ENCODE results near the gene CA5B. TPM values are rescaled to one million over a fixed set of nuclear protein-coding genes. Genes with fewer than 3 reads are reported as not detected.
"Not testable (repeated sequence)": the region's sequence is repeated elsewhere in the genome, so short reads cannot be mapped to it uniquely, and the experiment has no call there.

The CA5B gene, protein sequence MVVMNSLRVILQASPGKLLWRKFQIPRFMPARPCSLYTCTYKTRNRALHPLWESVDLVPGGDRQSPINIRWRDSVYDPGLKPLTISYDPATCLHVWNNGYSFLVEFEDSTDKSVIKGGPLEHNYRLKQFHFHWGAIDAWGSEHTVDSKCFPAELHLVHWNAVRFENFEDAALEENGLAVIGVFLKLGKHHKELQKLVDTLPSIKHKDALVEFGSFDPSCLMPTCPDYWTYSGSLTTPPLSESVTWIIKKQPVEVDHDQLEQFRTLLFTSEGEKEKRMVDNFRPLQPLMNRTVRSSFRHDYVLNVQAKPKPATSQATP
- total RNA-seq = 10 to 100 TPM; 23.0 to 24.4 TPM

DNA sequence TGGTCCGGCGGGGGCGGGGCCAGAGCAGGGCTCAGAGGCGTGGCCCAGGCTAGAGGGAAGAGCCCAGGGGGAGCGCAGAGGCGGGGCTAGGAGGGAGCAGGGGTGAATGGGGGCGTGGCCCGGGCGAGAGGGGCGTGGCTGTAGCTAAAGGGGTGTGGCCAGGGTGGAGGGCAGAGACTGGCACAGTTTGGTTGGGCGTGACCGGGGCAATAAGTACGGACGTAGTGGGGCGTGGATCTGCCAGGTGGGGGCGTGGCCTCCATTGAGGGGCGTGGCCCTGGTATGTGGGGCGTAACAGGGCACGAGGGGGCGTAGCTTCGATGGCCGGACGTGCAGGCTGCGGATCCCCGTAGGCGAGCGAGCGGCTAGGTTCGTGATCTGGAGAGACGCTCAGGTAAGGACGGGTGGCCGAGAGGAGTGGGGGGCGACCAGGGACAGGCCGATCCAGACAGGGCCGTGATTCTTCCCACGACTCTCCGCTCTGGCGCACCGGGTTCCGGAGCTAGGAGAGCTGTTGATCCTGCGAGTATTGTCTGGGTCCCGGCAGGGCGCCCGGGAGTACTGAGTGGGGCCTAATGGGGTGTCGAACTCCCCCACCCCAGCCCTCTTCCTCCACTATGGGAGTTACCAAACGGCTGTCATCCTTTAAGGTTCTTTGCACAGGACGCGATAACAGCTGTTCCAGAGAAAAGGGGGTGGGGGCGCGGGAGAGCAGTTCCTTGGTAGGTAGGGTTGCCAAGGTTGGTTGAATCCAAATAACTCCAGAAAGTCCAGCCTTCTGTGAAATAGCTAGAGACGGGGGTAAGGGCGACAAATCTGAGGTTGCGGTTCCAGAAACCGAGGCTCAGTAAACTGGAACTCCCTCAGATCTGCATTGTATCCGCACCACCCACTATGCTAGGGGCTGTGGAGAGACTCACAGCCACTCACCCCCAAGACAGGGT lies at the start of gene CA5B:
Gene CA5B, plus strand, starts transcription at position 312 of the 944 bp plus-strand sequence. CDS start 11,754 bp downstream, outside the sequence.
- POLR2A ChIA-PET = interaction anchor here (1.0 kb wide), 1 partner anchor 52 kb away, joined by 3 read pairs; no protein-coding TSS in a partner anchor
- peak; percentile 95 for DNase-seq
- Mint-ChIP-seq H3K4me1 (peaks cover 32% of the 10 kb centered on the region), H3K9me3 (no peaks in the 10 kb centered on the region), H3K36me3 (ENCODE audit: low read depth) (peaks cover 13% of the 10 kb centered on the region), H3K27ac (peak within 1 kb of the TSS; percentile 87), H3K27me3 (no peaks in the 10 kb centered on the region), H3K4me3 (peak within 1 kb of the TSS; percentile 85)
- CTCF ChIA-PET = interaction anchor here (0.7 to 2.8 kb wide), 8 partner anchors 11 to 245 kb away, joined by 3 to 9 read pairs (median 4); no protein-coding TSS in a partner anchor

DNA sequence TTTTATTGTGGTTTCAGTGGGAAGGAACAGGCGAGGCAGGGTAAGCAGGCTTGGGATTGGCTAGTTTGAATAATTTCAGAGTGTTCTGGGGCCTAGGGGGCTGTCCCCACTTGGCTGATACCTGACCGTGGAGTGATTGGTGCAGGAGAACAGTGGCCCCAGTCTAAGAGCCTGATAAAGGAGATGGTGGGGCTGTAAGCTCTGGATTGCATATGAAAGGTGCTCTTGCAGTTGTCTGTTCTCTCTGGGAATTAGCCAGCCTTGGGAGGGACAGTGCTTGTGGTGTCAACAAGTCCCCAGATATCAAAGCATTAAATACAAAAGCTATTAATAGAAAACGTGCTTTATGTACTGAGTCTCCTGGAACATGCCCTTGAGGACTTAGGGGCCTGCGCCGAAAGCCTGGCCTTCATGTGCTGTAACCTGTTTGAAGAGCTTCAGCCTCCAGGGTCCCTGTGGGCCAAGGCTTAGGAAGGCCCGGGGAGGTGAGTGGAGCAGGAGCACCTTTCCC lies 43.1 kb upstream of the CA5B start:
- DNase-seq = no peak
- ChIA-PET CTCF (interaction anchor here (1.1 kb wide), 2 partner anchors 12 to 38 kb away, joined by 4 read pairs; no protein-coding TSS in a partner anchor), POLR2A (no interaction called here)
- no peak overlapping the region for H3K4me3 Mint-ChIP-seq
- H3K36me3 Mint-ChIP-seq (ENCODE audit: low read depth) = peaks cover 8% of the 10 kb centered on the region
- no peaks in the 10 kb centered on the region for H3K9me3 Mint-ChIP-seq
- H3K27ac Mint-ChIP-seq = peak overlapping the region; percentile 6
- H3K27me3 Mint-ChIP-seq = no peaks in the 10 kb centered on the region
- peaks cover 7% of the 10 kb centered on the region for H3K4me1 Mint-ChIP-seq

DNA sequence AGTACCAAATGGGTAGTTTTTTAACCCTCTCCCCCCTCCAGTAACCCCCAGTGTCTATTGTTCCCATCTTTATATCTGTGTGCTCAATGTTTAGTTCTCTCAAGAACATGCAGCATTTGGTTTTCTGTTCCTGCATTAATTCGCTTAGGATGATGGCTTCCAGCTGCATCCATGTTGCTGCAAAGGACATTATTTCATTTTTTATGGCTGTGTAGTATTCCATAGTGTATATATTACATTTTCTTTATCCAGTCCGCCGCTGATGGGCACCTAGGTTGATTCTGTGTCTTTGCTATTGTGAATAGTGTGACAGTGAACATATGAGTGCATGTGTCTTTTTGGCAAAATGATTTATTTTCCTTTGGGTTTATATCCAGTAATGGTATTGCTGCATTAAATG lies 41.6 kb upstream of the CA5B start:
- Mint-ChIP-seq H3K36me3 (ENCODE audit: low read depth) (peaks cover 6% of the 10 kb centered on the region), H3K27ac (no peak overlapping the region), H3K27me3 (no peaks in the 10 kb centered on the region), H3K4me3 (no peak overlapping the region), H3K4me1 (peaks cover 7% of the 10 kb centered on the region), H3K9me3 (no peaks in the 10 kb centered on the region)
- ChIA-PET CTCF (no interaction called here), POLR2A (no interaction called here)
- no peak for DNase-seq

DNA sequence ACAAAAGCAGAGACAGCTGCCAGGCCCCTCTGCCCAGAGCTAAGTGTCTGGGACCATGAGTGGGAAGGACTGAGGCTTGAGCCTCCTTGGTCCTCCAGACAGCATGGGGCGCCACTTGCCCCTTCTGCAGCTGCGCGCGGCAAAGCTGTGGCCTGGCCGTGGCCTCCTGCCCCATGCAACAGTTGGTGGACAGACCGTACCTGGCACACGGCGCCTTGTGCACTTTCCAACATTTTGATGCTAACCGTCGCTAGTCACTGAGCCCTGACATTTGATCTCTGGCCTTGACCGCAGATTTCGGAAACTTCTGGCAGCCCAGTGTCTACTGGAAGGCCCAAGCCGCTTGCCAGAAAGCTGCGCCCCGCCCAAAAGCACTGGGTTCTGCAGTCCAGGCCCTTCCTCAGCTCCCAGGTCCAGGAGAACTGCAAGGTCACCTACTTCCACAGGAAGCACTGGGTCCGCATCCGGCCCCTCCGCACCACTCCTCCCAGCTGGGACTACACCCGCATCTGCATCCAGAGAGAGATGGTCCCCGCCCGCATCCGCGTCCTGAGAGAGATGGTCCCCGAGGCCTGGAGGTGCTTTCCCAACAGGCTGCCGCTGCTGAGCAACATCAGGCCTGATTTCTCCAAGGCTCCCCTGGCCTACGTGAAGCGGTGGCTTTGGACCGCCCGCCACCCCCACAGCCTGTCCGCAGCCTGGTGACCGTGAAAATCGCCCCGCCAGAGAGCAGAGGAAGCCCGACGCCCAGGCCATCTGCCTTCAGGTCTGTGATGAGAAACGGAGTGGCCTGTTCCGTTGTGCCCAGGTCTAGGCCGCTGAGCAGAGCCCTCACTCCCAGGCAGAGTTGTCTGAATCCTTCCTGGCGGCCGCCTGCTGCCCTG lies 35.3 kb upstream of the CA5B start:
- no peak overlapping the region for H3K27ac Mint-ChIP-seq
- H3K4me3 Mint-ChIP-seq = no peak overlapping the region
- H3K36me3 Mint-ChIP-seq (ENCODE audit: low read depth) = peaks cover 5% of the 10 kb centered on the region
- no peaks in the 10 kb centered on the region for H3K4me1 Mint-ChIP-seq
- ChIA-PET POLR2A (no interaction called here), CTCF (no interaction called here)
- DNase-seq = no peak
- H3K9me3 Mint-ChIP-seq = no peaks in the 10 kb centered on the region
- H3K27me3 Mint-ChIP-seq = no peaks in the 10 kb centered on the region

DNA sequence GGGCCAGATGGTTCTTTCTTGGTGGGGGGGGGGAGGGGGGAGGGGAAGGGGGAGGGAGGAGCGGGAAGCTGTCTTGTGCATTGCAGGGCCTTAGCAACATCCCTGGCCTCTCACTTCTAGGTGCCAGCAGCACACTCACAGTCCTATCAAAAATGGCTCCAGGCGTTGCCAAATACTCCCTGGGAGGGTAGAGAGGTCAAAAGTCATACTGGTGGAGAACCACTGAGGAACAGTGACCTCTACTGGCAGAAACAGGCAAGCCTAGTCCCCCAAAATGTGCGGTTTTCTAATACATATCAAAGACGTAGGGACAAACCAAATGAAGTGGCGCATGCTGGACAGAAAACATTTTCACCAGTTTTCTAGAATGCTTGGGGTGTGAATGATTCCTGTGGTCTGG lies 34.3 kb upstream of the CA5B start:
- H3K27ac Mint-ChIP-seq; DNase-seq; H3K36me3 Mint-ChIP-seq (ENCODE audit: low read depth); H3K27me3 Mint-ChIP-seq; H3K4me1 Mint-ChIP-seq; CTCF ChIA-PET; H3K9me3 Mint-ChIP-seq; H3K4me3 Mint-ChIP-seq; POLR2A ChIA-PET: not testable (repeated sequence)

DNA sequence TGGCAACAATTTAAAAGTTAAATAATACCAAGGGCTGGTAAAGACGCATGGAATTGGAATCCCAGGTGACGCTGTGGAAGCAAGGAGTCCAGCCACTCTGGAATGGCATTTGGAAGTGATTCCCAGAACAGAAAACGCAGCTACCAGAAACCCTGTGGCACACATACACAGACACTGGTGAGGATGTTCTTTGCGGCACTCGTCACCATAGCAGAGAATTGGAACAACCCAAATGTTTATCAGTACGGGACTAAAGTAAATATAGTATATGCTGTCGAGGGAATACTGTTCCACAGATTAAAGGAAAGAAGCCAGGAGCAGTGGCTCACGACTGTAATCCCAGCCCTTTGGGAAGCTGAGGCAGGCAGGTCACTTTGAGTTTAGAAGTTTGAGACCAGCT lies 33.8 kb upstream of the CA5B start:
- H3K27ac Mint-ChIP-seq; H3K36me3 Mint-ChIP-seq (ENCODE audit: low read depth); H3K9me3 Mint-ChIP-seq; H3K4me1 Mint-ChIP-seq; H3K4me3 Mint-ChIP-seq; CTCF ChIA-PET; POLR2A ChIA-PET; DNase-seq; H3K27me3 Mint-ChIP-seq: not testable (repeated sequence)

DNA sequence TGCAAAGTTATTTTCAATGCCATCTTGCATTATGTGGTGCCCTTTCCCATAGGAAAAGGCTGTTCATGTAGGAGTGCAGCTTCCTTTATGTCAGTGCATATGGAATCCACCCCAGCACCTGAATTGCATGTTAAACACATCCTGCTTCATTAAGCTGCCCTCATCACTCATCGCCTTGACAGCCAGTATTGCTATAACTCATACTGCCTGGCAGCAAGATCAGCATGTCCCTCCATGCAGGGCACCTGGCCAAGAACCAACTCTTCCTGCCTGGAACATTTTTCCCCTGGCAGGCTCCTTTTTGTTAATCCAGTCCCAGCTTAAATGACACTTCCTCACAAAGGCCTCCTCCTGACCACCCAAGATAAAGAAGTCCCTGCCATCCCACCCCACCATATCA lies 23.5 kb upstream of the CA5B start:
- Mint-ChIP-seq H3K9me3 (no peaks in the 10 kb centered on the region), H3K4me1 (peaks cover 1% of the 10 kb centered on the region), H3K27me3 (no peaks in the 10 kb centered on the region), H3K4me3 (no peak overlapping the region), H3K36me3 (ENCODE audit: low read depth) (peaks cover 1% of the 10 kb centered on the region), H3K27ac (no peak overlapping the region)
- ChIA-PET CTCF (no interaction called here), POLR2A (no interaction called here)
- DNase-seq = no peak

DNA sequence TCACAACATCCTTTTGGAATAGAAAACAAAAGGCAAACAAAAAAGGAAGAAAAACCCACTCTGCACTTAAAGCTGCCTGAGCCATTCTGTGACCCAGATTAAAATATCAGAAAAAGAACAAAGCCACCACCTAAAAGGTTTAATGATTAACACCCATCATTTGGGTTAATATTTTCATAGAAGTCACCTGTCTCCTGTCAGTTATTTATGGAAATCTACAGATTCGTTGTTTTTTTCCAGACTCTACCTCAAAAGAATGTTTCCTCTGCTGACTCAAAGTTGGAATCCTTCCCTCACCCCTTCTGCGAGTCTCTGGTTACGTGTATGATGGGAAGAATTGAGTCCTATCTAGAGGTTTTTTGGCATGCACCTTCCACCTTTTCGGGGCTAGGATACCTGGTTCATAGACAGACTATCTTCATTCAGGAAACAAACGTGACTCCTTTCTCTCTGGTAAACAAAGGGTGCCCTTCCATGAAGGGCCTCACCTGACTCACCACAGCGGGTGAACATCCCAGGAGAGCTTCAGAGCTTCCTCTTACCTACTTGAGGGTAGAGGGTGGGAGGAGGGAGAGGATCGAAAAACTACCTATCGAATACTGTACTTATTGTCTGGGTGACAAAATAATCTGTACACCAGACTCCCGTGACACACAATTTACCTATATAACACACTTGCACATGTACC lies 19.6 kb upstream of the CA5B start:
- CTCF ChIA-PET = no interaction called here
- H3K4me3 Mint-ChIP-seq = no peak overlapping the region
- POLR2A ChIA-PET = no interaction called here
- no peak for DNase-seq
- H3K4me1 Mint-ChIP-seq = peaks cover 1% of the 10 kb centered on the region
- peaks cover 1% of the 10 kb centered on the region for H3K36me3 Mint-ChIP-seq (ENCODE audit: low read depth)
- H3K9me3 Mint-ChIP-seq = no peaks in the 10 kb centered on the region
- no peak overlapping the region for H3K27ac Mint-ChIP-seq
- no peaks in the 10 kb centered on the region for H3K27me3 Mint-ChIP-seq

DNA sequence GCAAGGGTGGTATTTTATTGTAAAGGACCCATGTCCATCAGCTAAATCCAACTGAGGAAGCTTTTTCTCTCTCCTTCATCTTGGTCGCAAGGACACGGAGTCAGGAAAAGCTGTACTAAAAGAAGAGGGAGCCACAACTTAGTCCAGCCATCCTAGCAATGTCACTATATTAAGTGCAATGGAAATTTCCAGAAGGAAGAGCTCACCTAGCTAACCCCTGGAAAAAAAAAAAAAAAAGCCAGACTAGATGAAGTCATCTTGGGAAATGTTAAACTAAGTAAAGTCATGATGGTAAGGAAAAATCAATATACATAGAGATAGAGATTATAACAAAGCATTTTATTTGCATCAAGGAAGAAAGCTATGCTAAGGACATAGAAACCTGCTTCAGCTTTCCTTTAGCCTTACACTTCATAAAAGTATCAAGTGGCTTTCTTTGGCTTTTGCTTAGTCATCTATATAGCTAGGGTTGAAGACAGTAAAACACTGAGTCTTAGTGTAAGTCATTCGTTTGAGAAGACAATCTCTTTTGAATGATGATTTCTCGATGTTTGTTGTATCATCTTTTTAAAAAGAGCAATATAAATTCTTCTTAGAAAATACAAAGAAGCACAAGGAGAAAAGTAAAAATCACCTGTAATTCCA lies 18.6 kb upstream of the CA5B start:
- ChIA-PET POLR2A (interaction anchor here (0.6 to 0.9 kb wide), 2 partner anchors 135 to 998 kb away, joined by 3 read pairs; partner anchors contain the start of gene AP1S2), CTCF (interaction anchor here (1.0 kb wide), 2 partner anchors 13 to 26 kb away, joined by 3 to 4 read pairs; no protein-coding TSS in a partner anchor)
- no peak for DNase-seq
- Mint-ChIP-seq H3K36me3 (ENCODE audit: low read depth) (no peaks in the 10 kb centered on the region), H3K27ac (no peak overlapping the region), H3K4me1 (peaks cover 1% of the 10 kb centered on the region), H3K27me3 (no peaks in the 10 kb centered on the region), H3K9me3 (no peaks in the 10 kb centered on the region), H3K4me3 (no peak overlapping the region)

DNA sequence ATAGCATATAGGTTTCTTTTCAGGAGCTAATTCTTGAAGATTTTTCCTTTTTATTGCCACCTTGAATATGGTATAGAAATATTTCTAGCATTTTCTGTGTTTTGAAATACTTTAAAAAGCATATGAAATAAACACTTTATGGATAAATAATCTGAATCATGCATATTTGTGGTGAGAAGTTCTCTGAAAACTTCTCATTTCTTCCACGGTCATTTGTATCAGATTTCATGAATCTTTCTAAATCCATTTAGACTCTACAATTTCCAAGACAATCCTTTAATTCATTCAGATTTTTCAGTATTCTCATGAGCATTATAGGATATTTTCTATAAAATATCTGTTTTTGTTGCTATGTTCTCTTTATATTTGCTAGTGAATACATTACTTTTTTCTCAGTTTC lies 16.2 kb upstream of the CA5B start:
- H3K36me3 Mint-ChIP-seq (ENCODE audit: low read depth) = no peaks in the 10 kb centered on the region

DNA sequence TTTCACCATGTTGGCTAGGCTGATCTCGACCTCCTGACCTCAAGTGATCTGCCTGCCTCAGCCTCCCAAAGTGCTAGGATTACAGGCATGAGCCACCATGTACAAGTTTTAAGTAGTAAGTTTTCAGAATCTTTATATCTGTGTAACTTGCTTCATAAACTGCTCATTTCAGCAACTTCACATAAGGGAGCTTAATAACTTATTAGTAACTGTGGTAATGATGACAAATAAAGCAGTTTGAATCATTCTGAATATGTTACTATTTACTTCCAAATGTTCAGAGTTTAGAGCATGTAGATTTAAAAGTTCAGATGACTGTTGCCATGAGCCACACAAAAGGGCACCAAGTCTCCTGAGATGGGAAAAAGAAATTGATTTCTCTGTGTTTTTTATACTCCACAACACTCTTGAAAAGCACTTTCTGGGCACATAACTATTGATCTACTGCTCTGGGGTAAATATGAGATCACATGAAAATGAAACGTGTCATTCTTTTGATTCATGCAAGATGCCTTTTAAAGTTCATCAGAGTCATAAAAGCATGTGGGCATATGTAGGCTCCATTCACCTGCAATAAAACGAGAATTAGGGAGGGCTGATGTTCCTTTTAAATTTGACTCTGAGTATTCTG lies 14.1 kb upstream of the CA5B start:
- no peak overlapping the region for H3K4me3 Mint-ChIP-seq
- no peak overlapping the region for H3K27ac Mint-ChIP-seq
- CTCF ChIA-PET = no interaction called here
- DNase-seq = no peak
- H3K27me3 Mint-ChIP-seq = no peaks in the 10 kb centered on the region
- H3K9me3 Mint-ChIP-seq = no peaks in the 10 kb centered on the region
- no peaks in the 10 kb centered on the region for H3K4me1 Mint-ChIP-seq
- POLR2A ChIA-PET = no interaction called here
- no peaks in the 10 kb centered on the region for H3K36me3 Mint-ChIP-seq (ENCODE audit: low read depth)

More for the DNA sequence above, 16.2 kb upstream of the CA5B start:
- no peak overlapping the region for H3K4me3 Mint-ChIP-seq
- CTCF ChIA-PET = no interaction called here
- no peak overlapping the region for H3K27ac Mint-ChIP-seq
- no peaks in the 10 kb centered on the region for H3K9me3 Mint-ChIP-seq
- H3K27me3 Mint-ChIP-seq = no peaks in the 10 kb centered on the region
- no peak for DNase-seq
- POLR2A ChIA-PET = no interaction called here
- H3K4me1 Mint-ChIP-seq = peaks cover 1% of the 10 kb centered on the region
